HG03196 (cell line): ENCODE results near the gene MCRS1.
"Not testable (repeated sequence)": the region's sequence is repeated elsewhere in the genome, so short reads cannot be mapped to it uniquely, and the experiment has no call there.

Experiments used
- ATAC-seq: cut with Tn5 transposase; IDR thresholded peaks from one replicate; pipeline ENCODE4 v1.9.1; 2021; ENCODE audit not compliant: unreplicated experiment

Gene MCRS1

GRCh38 chr12:49521389-49521788 is 46.6 kb downstream of the MCRS1 start:
- no peak for ATAC-seq

- ATAC-seq: no peak
Measured at GRCh38 chr12:49519574-49519936, 48.4 kb downstream of the MCRS1 start.

GRCh38 chr12:49518914-49519573 is 48.9 kb downstream of the MCRS1 start:
- no peak for ATAC-seq

GRCh38 chr12:49515266-49515665 is 52.7 kb downstream of the MCRS1 start:
- ATAC-seq: no peak

- no peak for ATAC-seq
Measured at GRCh38 chr12:49512546-49512945, 55.4 kb downstream of the MCRS1 start.

- no peak for ATAC-seq
Measured at GRCh38 chr12:49511410-49511809, 56.5 kb downstream of the MCRS1 start.

- not testable (repeated sequence) for ATAC-seq
Measured at GRCh38 chr12:49509681-49510080, 58.3 kb downstream of the MCRS1 start.
